DMS 273 (cell line): Measurements from ENCODE around the gene CCR3.

ENCODE experiments used
- DNase-seq: peaks from one replicate; lab custom pipeline; 2025; ENCODE audit not compliant: unreplicated experiment; lab: John Stamatoyannopoulos, UW

The CCR3 gene

GRCh38 chr3:46270474-46270873 is 28.2 kb downstream of the CCR3 start:
- DNase-seq: no peak

- DNase-seq: no peak
Observed at GRCh38 chr3:46271209-46271745, 29.0 kb downstream of the CCR3 start.

GRCh38 chr3:46272028-46272451 is 29.8 kb downstream of the CCR3 start:
- DNase-seq: no peak

GRCh38 chr3:46276497-46277099 is 34.3 kb downstream of the CCR3 start:
- peak; percentile 34 for DNase-seq

GRCh38 chr3:46277476-46277875 is 35.2 kb downstream of the CCR3 start:
- no peak for DNase-seq

- DNase-seq: no peak
Observed at GRCh38 chr3:46278816-46279672, 36.8 kb downstream of the CCR3 start.

GRCh38 chr3:46280105-46280797 is 38.0 kb downstream of the CCR3 start:
- no peak for DNase-seq

GRCh38 chr3:46281551-46281950 is 39.3 kb downstream of the CCR3 start:
- no peak for DNase-seq

- DNase-seq: no peak
Observed at GRCh38 chr3:46282041-46282440, 39.8 kb downstream of the CCR3 start.

GRCh38 chr3:46282696-46283095 is 40.4 kb downstream of the CCR3 start:
- DNase-seq: no peak

- no peak for DNase-seq
Observed at GRCh38 chr3:46283881-46284450, 41.7 kb downstream of the CCR3 start.

- no peak for DNase-seq
Observed at GRCh38 chr3:46284981-46285683, 42.9 kb downstream of the CCR3 start.

- DNase-seq: no peak
Observed at GRCh38 chr3:46285931-46286619, 43.8 kb downstream of the CCR3 start.

GRCh38 chr3:46286947-46287565 is 44.8 kb downstream of the CCR3 start:
- DNase-seq: no peak

GRCh38 chr3:46289551-46289950 is 47.3 kb downstream of the CCR3 start:
- no peak for DNase-seq

GRCh38 chr3:46289966-46290365 is 47.7 kb downstream of the CCR3 start:
- no peak for DNase-seq

- no peak for DNase-seq
Observed at GRCh38 chr3:46291046-46291445, 48.8 kb downstream of the CCR3 start.

- no peak for DNase-seq
Observed at GRCh38 chr3:46293035-46293724, 50.9 kb downstream of the CCR3 start.
